ENCODE measurements around the gene DOC2A.
A peak's percentile ranks its signal among the peaks of the same experiment; 100 is the strongest.
"Not testable (repeated sequence)": the region's sequence is repeated elsewhere in the genome, so short reads cannot be mapped to it uniquely, and the experiment has no call there.

The DOC2A gene

DNA sequence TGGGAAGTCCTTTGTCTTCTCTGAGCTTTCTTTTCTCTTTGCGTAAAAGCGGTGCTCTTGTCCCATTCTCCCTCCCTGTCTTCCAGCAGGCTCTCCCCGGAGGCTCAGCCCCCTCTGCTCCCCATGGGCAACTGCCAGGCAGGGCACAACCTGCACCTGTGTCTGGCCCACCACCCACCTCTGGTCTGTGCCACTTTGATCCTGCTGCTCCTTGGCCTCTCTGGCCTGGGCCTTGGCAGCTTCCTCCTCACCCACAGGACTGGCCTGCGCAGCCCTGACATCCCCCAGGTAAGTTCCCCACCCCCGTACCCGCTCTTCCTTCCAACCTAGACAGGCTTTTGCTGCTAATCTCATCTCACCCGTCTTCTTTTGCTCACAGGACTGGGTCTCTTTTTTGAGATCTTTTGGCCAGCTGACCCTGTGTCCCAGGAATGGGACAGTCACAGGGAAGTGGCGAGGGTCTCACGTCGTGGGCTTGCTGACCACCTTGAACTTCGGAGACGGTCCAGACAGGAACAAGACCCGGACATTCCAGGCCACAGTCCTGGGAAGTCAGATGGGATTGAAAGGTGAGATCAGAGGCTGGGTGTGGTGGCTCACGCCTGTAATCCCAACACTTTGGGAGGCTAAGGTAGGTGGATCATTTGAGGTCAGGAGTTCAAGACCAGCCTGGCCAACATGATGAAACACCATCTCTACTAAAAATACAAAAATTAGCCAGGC, 47.6 kb downstream of the DOC2A start:
- DNase-seq = no peak

DNA sequence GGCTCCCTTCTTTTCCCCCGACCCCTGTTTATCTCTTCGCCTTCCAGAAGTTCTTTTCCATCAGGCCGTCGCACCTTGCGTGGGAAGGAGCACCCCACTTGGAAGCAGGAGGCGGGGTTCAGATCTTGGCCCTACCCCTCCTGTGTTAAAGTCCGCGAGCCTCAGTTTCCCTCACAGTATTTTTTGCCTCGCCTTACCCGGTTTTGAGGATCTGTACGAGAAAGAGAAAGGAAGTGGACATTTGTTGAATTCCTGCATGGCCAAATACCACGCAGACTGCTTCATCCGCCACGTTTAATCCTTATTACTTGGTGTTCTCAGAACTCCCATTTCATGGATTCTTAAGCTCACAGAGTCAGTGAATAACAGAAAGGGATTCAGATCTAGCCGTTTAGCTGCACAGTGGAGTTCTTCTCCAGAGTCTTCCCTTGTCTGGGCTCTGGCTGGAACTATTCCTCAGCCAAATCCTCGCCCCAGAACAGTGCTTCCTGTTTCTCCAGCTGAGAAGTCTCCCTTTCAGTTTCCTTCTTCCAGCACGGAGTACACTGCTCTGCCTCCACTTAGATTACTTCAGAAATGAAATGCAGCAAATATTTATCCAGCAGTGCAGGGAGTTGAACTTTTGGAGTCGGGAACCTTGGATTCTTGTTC, 48.4 kb downstream of the DOC2A start:
- DNase-seq = peak; percentile 13

DNA sequence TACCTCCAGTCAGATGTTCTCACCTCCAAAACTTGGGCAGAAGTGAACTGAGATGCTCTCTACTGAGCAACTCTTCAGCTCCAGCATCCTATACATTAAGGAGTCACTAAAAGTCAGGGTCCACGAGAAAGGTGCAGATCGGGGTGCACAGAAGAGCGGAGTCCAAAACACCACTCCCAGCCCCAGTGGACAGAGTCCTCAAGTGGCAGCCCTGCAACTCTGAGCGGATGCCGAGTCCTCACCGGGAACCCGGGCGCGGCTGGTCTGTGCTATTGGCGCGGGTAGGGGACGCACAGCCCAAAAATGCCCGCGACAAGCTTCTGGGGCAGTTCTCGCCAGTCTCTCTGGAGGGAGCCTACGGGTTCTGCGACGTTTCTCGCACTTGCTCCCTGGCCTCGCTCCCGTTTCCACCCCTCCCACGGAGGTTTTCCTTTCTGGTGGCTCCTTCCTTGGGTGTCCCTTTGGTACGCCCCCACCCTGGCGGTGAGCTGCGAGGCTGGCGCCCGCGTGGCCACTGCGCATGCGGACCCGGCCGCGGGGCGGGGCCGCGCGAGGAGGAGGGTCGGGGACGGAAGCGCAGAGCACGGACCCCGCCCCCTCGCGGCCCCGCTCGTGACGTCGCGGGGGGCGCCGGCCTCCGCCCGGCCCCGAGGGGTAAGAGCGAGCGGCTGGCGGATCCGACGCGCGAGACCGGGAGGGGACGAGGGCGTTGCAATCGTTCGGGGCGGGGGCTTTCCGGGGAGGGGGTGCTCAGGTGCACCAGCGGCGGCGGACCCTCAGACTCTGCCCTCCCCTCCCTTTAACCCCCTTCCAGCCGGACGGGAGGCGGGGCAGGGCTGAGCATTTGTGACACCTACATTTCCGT, 49.1 kb downstream of the DOC2A start, which contains the start of gene TMEM219:
Gene TMEM219, plus strand, starts transcription at position 601 of the 865 bp plus-strand sequence. CDS start 1,065 bp downstream, outside the sequence.
- peak; percentile 78 for DNase-seq

DNA sequence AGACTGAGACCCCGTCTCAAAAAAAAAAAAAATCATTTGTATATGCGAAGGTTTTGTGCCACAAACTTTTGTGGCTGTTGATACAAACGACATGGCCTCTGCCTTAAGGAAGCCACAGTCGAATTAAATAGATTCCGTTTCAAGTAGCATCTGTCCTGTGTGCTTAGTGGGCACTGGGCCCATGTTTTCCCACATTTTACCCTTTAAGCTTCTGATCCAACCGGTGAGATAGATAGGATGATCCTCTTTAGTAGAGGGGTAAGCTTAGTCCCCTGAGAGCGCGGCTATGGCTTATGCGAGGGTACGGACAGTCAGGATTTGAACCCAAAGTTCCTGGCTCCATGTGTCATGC, 49.7 kb downstream of the DOC2A start:
- no peak for DNase-seq

DNA sequence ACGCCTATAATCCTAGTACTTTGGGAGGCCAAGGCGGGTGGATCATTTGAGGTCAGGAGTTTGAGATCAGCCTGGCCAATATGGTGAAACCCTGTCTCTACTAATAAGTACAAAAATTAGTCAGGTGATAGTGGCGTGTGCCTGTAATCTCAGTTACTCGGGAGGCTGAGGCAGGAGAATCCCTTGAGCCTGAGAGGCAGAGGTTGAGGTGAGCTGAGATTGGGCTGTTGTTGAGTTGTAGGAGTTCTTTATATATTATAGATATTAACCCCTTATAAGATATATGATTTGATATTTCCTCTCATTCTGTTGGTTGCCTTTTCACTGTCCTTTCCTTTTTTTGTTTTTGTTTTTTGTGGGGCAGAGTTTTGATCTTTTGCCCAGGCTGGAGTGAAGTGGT, 51.0 kb downstream of the DOC2A start:
- DNase-seq = not testable (repeated sequence)

DNA sequence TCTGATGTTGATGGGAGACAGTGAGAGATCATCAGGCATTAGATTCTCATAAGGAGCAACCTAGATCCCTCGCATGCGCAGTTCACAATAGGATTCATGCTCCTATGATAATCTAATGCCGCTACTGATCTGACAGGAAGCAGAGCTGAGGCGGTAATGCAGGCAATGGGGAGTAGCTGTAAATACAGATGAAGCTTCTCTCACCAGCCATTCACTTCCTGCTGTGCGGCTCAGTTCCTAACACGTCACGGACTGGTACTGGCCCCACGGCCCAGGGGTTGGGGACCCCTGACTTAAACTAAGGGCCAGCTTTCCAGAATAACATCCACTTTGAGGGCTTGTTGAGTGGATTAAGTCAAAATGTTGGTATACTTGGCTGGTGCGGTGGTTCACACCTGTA, 51.5 kb downstream of the DOC2A start:
- no peak for DNase-seq

DNA sequence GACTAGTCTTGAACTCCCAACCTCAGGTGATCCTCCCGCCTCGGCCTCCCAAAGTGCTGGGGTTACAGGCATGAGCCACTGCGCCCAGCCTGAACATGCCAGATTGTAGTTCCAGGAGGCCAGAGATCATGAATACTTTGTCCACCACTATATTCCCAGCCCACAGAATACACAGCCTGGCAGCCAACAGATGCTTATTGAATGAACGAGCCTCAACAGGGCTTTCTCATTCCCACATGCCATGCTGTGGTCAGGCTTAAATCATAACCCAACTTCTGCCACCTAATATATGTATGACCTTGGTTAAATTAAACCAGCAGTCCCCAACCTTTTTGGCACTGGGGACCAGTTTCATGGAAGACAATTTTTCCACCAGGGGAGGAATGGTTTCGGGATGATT, 52.1 kb downstream of the DOC2A start:
- DNase-seq = no peak
